HUES6 (cell line): ENCODE results near the gene SSTR1.
A peak's percentile ranks its signal among the peaks of the same experiment; 100 is the strongest.

Experiments
- H3K27ac ChIP-seq: 2 replicates; pipeline ENCODE4 v1.7.0; 2013; ENCODE audit warnings: low read depth, mild to moderate bottlenecking, low read length, inconsistent platforms
- H3K27me3 ChIP-seq: 2 replicates; pipeline ENCODE4 v1.6.1; 2013; ENCODE audit warnings: low read length; ENCODE audit not compliant: control insufficient read depth, insufficient read depth
- H3K36me3 ChIP-seq: 2 replicates; pipeline ENCODE4 v1.6.1; 2013; ENCODE audit warnings: low read length; ENCODE audit not compliant: control insufficient read depth, insufficient read depth
- H3K4me1 ChIP-seq: 2 replicates; pipeline ENCODE4 v1.6.1; 2013; ENCODE audit warnings: low read length; ENCODE audit not compliant: control insufficient read depth, insufficient read depth
- H3K4me3 ChIP-seq: 2 replicates; pipeline ENCODE4 v1.5.1; 2013; ENCODE audit warnings: low read depth, low read length
- H3K9ac ChIP-seq: one replicate; pipeline ENCODE4 v1.6.1; 2013; ENCODE audit warnings: mild to moderate bottlenecking, low read length
- H3K9me3 ChIP-seq: 2 replicates; pipeline ENCODE4 v1.6.1; 2013; ENCODE audit warnings: low read depth, low read length; ENCODE audit not compliant: control insufficient read depth, insufficient read depth

The SSTR1 gene

GRCh38 chr14:38211255-38211735 is 3.6 kb downstream of the SSTR1 start:
- no peak overlapping the region for H3K27ac ChIP-seq
- H3K4me1 ChIP-seq, result peaks cover 35% of the 10 kb centered on the region
- no peaks in the 10 kb centered on the region for H3K36me3 ChIP-seq
- peak overlapping the region; percentile 51 for H3K4me3 ChIP-seq
- peaks cover 99% of the 10 kb centered on the region for H3K27me3 ChIP-seq
- H3K9ac ChIP-seq, result no peak overlapping the region
- no peaks in the 10 kb centered on the region for H3K9me3 ChIP-seq

- peaks cover 99% of the 10 kb centered on the region for H3K27me3 ChIP-seq
- H3K9ac ChIP-seq, result no peak overlapping the region
- H3K36me3 ChIP-seq, result no peaks in the 10 kb centered on the region
- H3K4me1 ChIP-seq, result peaks cover 35% of the 10 kb centered on the region
- H3K27ac ChIP-seq, result no peak overlapping the region
- no peak overlapping the region for H3K4me3 ChIP-seq
- no peaks in the 10 kb centered on the region for H3K9me3 ChIP-seq
These were observed 4.4 kb downstream of the SSTR1 start for GRCh38 chr14:38212111-38212510.

- no peaks in the 10 kb centered on the region for H3K9me3 ChIP-seq
- peaks cover 35% of the 10 kb centered on the region for H3K4me1 ChIP-seq
- H3K27ac ChIP-seq, result no peak overlapping the region
- no peak overlapping the region for H3K4me3 ChIP-seq
- no peaks in the 10 kb centered on the region for H3K36me3 ChIP-seq
- H3K27me3 ChIP-seq, result peaks cover 99% of the 10 kb centered on the region
- no peak overlapping the region for H3K9ac ChIP-seq
These were observed 5.3 kb downstream of the SSTR1 start for GRCh38 chr14:38213001-38213400.

- Histone ChIP-seq H3K4me3 (no peak overlapping the region), H3K27me3 (peaks cover 81% of the 10 kb centered on the region), H3K4me1 (peaks cover 26% of the 10 kb centered on the region), H3K36me3 (no peaks in the 10 kb centered on the region), H3K9me3 (no peaks in the 10 kb centered on the region), H3K27ac (no peak overlapping the region), H3K9ac (no peak overlapping the region)
These were observed 9.8 kb downstream of the SSTR1 start for GRCh38 chr14:38217553-38217952.

- no peaks in the 10 kb centered on the region for H3K9me3 ChIP-seq
- H3K4me1 ChIP-seq, result peaks cover 21% of the 10 kb centered on the region
- H3K27ac ChIP-seq, result no peak overlapping the region
- no peak overlapping the region for H3K9ac ChIP-seq
- H3K4me3 ChIP-seq, result 0 out of 2 replicates have a peak overlapping the region, but pooled peaks have one; percentile 12
- no peaks in the 10 kb centered on the region for H3K36me3 ChIP-seq
- peaks cover 46% of the 10 kb centered on the region for H3K27me3 ChIP-seq
These were observed 13.4 kb downstream of the SSTR1 start for GRCh38 chr14:38221077-38221476.

GRCh38 chr14:38224338-38224737 is 16.6 kb downstream of the SSTR1 start:
- Histone ChIP-seq H3K4me3 (no peak overlapping the region), H3K9ac (no peak overlapping the region), H3K4me1 (peaks cover 17% of the 10 kb centered on the region), H3K27me3 (peaks cover 20% of the 10 kb centered on the region; the same call in 1 of the 2 replicates), H3K36me3 (no peaks in the 10 kb centered on the region), H3K27ac (no peak overlapping the region), H3K9me3 (no peaks in the 10 kb centered on the region)

GRCh38 chr14:38225946-38226345 is 18.2 kb downstream of the SSTR1 start:
- no peaks in the 10 kb centered on the region for H3K9me3 ChIP-seq
- no peak overlapping the region for H3K27ac ChIP-seq
- no peaks in the 10 kb centered on the region for H3K36me3 ChIP-seq
- peaks cover 6% of the 10 kb centered on the region for H3K27me3 ChIP-seq
- H3K4me3 ChIP-seq, result no peak overlapping the region
- H3K4me1 ChIP-seq, result peaks cover 7% of the 10 kb centered on the region
- H3K9ac ChIP-seq, result no peak overlapping the region

- H3K9me3 ChIP-seq, result no peaks in the 10 kb centered on the region
- H3K27ac ChIP-seq, result no peak overlapping the region
- H3K36me3 ChIP-seq, result no peaks in the 10 kb centered on the region
These were observed 18.7 kb downstream of the SSTR1 start for GRCh38 chr14:38226366-38226765.

GRCh38 chr14:38233218-38233617 is 25.5 kb downstream of the SSTR1 start:
- Histone ChIP-seq H3K4me1 (no peaks in the 10 kb centered on the region), H3K27me3 (peaks cover 41% of the 10 kb centered on the region), H3K36me3 (no peaks in the 10 kb centered on the region), H3K9ac (no peak overlapping the region), H3K27ac (no peak overlapping the region), H3K9me3 (no peaks in the 10 kb centered on the region), H3K4me3 (no peak overlapping the region)

More at GRCh38 chr14:38226366-38226765, 18.7 kb downstream of the SSTR1 start:
- Histone ChIP-seq H3K4me1 (peaks cover 3% of the 10 kb centered on the region), H3K9ac (no peak overlapping the region), H3K4me3 (no peak overlapping the region), H3K27me3 (peaks cover 10% of the 10 kb centered on the region)

- H3K9me3 ChIP-seq, result no peaks in the 10 kb centered on the region
- no peak overlapping the region for H3K9ac ChIP-seq
- H3K36me3 ChIP-seq, result no peaks in the 10 kb centered on the region
- no peak overlapping the region for H3K4me3 ChIP-seq
- H3K27ac ChIP-seq, result no peak overlapping the region
- no peaks in the 10 kb centered on the region for H3K4me1 ChIP-seq
- H3K27me3 ChIP-seq, result peaks cover 52% of the 10 kb centered on the region
These were observed 30.6 kb downstream of the SSTR1 start for GRCh38 chr14:38238332-38238731.

- Histone ChIP-seq H3K4me1 (no peaks in the 10 kb centered on the region), H3K27ac (no peak overlapping the region), H3K27me3 (peaks cover 47% of the 10 kb centered on the region), H3K9me3 (no peaks in the 10 kb centered on the region), H3K9ac (no peak overlapping the region), H3K36me3 (no peaks in the 10 kb centered on the region), H3K4me3 (no peak overlapping the region)
These were observed 31.2 kb downstream of the SSTR1 start for GRCh38 chr14:38238878-38239277.
